NCI-H345 (cell line): ENCODE measurements around the gene PEX16.

Experiments used
- DNase-seq: peaks from one replicate; lab custom pipeline; 2025; lab: John Stamatoyannopoulos, UW

Gene PEX16

DNA sequence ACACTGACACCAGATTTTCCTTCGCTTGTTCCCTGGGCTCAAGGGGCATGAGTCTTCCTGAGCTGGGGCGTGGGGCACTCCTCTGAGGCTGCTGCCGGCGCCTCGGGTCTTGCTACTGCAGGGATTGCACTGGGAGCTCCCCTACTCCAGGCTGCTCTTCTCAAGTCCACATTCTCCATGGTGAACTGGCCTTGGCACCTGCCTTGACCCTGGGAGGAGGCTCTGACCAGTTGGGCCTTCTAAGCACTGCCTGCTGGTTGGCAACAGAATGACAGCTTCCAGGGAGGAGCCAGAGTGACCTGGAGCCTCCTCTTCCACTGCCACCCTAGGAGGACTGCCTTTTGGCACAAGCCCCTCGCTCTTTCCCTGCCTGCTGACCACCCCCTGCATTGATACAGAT, 20.1 kb downstream of the PEX16 start:
- DNase-seq, result no peak

DNA sequence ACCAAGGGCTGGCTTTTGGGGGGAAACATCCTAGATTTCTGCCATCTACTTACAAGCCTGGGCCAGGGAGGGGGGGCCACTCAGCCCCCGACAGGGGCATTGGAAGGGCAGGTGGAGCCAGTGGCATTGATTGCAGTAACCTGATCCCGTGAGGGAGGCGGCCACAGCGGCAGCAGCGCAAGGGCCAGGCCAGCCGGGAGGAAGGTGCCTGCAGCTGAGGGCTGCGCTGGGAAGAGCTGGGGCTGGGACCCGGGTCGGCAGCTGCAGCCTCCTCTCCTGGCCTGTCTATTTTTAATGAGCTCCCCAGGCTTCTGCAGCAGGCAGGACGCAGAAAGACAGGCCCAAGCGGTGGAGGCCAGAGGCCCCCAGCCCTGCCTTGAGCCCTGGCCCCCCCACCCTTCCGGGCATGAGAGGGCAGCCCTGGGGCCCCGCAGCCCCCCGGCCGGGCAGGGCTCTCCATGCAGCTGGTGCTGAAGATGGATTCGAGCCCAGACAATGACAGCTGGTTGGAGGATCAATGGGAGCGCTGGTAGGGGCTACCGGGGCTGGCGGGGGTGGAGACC, 21.2 kb downstream of the PEX16 start:
- DNase-seq, result peak; percentile 84

DNA sequence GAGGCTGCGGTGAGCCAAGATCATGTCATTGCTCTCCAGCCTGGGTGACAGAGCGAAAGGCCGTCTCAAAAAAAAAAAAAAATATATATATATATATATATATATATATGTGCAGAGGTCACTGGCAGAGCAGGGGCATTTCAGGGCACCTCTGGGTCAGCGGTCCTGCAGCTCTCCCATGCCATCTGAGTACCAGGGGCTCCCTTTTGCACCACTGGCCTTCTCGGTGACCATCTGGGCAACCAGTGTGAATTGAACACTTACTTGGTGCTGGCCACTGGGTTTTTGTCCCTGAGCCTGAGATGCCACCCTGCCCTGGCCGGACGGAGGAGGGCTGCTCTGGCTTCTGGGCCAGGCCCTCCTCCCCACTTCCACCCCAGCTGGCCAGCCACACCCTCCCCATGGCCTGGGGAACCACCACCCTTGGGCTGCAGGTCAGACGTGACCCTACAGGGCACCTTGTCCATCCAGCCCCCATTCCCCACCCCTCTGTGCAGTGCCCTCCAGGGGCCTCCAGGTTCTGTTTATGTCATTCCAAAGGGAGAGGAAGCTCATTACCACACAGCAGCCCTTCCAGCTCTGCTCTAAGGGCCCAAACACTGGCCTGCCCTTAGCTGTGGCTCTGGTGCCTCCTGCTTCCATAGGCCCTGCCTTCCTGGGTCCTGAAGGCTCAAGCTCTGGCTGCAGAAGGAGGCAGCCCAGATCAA, 22.0 kb downstream of the PEX16 start:
- no peak for DNase-seq

DNA sequence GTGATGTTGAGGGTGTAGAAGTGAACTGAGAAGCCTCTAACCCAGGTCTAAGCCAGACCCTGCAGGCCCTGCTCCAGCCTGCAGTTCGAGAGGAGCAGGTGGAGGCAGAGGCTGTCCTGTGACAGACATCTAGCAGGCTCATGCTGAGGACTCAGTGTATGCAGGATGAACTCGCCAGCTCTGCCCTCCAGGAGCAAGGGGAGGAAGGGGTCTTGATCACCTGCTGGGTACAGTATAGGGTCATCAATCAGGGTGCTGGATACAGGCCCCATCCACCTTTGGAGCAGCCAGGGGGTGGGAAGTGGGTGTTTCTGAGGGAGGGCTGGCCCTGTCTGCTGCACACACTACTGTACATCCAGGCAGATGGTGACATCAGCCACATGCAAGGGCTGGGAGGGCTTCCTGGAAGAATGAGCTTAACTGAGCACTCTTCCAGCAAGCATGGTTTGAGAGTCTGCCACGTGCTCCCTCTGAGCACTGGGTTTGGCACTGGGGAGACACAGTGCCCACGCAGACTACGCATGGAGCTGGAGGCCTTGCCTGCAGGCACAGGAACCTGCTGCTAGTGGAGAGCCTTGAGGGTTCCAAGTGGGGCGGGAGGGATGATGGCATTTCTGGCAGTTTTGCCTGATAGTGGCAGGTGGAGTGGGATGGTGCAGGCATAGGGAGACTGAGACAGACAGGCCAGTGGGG, 23.0 kb downstream of the PEX16 start:
- no peak for DNase-seq

DNA sequence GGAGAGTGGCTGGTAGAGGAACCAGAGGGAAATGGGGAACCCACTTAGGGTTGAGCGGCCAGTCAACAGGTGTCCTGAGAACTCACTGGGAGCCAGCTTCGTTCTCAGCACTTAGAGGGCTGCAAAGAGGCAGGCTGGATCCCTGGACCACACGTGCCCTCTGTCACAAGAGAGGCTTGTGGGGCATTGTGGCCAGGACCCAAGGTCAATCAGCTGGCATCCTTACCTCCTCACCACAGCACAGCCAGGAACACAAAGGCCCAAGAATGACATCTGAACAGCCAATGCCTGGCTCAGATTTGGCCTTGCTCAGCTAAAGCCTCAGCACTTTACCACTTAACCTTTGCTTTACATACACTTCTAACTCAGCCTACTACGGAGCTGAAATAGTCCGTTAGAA, 24.8 kb downstream of the PEX16 start:
- no peak for DNase-seq

DNA sequence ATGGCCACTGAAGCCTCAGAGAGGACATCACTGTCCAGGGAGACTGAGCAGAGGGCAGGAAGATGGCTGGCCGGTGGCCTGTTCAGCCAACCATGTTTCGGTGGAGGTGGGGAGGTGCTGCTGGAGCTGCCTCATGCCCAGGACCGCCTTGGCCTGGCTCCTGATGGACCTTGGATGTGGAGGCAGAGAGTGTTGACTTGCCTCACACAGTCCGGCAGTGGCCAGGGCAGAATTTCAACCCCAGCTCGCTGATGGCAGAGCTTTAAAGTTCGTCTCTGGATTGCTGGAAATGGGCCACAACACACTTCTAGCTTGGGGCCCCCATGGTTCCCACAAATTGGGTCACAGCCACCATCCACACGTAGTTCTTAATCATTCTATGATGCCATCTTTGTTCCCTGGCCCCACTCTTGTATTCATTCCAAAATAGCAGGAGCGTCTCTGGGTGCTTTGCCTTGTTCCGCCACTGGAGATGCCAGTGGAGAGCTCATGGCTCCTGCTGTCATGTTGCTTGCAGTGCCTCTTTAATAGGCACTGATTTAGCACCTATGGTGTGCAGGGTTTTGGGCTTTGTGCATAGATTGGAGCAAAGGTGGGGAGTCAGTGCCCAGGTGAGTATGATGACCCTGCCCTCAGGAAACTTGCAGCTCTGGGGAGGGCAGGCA, 26.7 kb downstream of the PEX16 start:
- no peak for DNase-seq

DNA sequence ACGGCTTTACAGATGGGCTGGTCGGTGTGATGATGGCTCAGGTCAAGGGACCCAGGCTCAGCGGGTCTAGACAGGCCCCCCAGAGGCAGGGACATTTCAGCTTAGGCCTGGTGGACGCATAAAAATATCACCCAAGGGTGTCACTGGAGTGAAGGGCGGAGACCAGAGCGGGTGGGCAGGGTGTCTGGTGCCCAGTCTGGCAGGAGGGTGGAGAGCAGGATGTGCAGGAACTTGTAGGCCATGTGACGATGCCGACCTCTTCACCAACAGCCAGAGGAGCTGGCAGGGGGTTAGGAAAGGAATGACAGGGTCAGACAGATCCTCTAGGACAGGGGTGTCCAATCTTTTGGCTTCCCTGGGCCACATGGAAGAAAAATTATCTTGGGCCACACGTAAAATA, 27.7 kb downstream of the PEX16 start:
- no peak for DNase-seq

DNA sequence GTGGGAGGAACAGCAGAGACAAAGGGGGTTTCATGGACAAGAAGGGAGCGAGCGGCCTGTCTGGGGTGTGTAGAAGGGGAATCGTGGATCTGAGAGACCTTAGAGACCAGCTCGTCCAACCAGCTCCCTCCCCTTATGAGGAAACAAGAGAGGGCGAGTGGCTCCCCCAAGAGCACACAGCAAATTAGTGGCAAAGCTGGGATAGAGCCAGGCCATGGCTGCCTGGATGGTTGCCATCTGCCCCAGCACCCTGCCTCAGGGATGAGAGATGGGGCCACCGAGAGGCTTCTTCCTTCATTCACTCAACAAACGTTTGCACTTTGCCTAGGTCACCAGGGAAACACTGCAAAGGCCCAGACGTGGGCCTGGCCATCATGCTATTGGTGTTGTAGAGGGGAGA, 28.1 kb downstream of the PEX16 start:
- no peak for DNase-seq

DNA sequence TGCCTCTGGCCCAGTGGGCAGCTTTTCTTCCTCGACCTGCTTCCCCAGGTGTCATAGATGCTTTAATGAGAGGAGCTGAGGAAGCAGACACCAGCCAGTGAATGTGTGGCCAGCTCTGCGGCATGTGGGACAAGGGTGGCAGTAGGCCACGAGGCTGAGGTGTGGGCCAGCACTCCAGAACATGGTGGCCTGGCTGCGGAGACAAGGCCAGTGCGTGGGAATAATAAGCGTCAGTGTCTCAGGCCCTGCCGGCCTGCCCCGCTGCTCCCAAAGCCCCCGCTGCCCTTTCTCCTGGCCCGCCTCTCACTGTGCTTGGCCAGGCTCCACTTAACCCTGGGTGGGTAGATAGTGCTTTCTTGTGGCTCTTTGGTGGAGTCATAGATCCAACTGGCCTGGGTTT, 30.1 kb downstream of the PEX16 start:
- no peak for DNase-seq

DNA sequence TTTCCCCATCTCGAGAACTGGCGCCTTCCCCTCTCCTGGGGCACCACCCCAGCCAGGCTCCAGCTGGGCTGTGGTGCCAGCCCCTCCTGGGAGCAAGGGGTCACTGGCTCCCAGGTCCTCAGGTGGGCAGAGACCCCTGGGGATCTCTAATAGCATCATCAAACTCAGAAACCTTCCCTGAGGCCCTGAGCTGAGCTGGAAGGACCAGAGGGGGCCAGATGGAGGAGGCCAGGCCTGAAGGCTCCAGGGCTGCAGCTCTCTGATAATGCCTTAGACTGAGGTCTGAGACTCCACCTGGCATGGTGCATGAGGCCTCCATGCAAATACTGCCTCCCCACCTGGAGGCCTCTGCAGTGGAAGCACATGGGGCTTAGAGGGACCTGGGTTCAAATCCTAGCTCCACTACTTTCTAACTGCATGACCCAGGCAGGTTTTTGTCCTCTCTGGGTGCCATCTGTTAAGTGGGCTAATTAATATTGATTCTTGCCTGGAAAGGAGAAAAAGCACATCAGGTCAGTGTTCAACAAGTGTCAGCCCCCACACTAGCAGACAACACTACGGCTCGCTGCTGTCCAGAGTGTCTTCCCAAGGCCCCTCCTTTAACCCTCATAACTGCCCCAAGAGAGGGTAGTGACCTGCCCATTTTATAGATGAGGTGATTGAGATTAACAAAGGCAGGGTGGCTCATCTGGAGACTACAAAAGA, 30.7 kb downstream of the PEX16 start:
- DNase-seq, result no peak

DNA sequence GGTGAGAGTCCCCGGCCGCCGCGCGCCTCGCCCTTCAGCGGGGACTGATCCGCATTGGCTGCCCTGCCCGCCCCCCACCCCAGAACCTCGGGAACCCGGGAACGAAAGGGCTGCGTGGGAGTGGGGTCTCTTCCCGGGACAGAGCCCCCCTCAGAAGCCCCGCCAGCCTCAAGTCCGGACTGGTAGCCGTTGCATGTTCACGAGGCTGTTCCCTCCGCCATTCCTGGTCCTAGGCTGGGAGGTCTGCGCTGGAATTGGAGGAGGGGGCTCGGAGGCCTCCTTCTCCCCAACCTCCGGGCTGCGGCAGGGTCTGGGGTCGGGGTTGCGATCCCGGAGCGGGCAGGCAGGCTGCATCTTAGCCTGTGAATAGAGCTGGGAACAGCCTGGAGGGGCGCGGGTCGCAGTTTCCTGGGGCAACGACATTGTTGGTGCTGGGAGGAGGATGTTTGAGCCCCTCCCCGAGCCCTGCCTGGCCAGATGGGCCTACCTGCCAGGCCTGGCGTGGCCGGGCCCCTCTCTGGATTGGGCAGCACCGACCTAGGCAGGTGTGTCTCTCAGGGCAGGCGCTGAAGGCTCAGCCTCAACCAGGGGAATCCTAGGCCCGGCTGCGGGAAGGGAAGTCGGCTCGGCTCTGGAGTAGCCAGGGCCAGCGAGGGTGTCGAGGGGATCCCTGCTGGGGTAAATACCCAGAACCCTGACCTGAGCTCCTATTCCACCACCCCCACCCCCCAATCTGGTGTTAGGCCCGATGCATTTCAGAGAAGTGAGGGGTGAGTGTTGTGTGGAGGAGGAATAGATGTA, 31.6 kb downstream of the PEX16 start:
- peak; percentile 18 for DNase-seq

DNA sequence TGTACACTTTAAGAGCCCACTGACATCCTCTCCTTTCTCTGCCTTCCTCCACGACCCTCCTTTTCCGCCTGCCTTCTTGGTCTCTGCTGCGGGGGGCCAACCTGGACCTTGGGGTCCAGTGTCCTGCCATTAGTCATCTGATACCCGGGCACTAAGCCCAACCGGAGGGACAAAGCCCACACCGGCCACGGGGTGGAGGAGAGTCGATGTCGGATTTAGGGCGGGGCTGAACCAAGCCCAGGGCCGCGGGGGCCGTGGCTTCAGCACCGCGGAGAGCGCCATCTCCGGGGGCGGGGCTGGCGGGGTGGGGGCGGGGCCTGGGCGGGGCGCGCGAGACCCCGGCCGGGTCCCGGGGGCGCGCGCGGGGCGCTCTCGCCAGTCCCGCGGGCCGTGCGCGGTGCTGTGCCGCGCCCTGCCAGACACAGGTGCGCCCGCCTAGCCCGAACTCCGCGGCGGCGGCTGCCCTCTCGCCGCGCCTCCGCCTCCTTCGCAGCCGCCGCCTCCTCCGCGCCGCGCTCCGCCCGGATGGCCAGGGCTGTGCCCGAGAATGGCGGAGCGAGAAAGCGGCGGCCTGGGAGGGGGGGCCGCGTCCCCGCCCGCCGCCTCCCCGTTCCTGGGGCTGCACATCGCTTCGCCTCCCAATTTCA, 32.3 kb downstream of the PEX16 start, which contains the start of gene MAPK8IP1:
Gene MAPK8IP1 (plus strand): TSS at position 378 of the 647 bp plus-strand sequence. CDS start 170 bp downstream, at position 548.
- peak; percentile 73 for DNase-seq

DNA sequence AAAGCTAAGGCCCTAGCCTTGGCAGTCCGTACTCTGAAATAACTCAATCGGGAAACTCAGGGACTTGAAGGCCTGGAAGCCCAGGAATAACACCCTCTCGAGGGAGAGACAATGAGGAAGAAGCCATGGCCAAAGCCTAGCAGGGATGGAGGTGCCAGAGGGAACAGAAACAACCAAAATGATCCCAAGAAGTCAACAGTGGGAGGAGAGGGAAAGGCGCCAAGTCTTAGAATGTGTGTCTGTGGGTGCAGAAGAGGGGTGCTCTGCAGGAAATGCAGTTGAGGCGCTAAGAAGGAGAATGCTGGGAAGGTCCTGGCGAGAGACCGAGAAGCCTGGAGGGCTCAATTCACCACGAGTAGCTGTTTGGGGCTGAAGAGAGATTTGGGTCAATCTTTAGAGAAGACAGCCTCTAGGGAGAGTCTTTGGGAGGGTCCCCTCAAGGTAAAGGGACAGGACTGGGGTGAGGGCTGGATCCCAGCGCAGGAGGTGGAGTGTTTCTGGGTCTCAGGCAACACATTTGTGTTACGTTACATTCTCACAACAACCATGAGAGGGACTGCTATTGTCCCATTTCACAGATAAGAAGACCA, 33.0 kb downstream of the PEX16 start:
- DNase-seq, result no peak

DNA sequence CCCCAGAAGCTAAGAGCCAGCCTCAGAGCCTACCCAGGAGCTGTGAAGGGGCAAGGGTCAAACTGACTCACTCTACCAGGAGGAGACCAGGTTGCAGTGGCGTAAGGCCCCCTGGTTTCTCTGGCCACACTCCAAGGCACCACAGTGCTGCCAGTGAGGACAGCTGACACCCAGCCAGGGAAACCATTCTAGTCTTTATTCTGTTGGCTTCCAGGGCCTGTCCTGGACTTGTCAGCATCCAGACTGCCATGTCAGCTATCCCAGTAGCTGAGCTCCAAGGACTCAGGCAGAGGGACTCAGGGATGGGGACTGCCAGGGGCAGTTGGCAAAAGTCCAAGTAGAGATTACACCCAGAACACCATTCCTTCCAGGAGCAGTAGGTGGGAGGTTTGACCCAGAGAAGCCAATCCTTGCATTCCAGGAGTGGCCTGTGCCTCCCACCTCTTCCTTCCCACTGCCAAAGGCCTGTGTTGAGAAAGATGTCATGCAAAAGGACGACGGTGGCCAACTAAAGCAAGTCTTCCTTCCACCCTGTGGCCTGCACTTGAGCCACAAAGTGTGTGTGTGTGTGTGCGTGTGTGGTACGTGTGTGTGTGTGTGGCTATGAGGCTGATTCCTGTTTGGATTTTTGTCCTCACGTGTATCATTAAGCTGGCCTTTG, 35.8 kb downstream of the PEX16 start:
- no peak for DNase-seq

DNA sequence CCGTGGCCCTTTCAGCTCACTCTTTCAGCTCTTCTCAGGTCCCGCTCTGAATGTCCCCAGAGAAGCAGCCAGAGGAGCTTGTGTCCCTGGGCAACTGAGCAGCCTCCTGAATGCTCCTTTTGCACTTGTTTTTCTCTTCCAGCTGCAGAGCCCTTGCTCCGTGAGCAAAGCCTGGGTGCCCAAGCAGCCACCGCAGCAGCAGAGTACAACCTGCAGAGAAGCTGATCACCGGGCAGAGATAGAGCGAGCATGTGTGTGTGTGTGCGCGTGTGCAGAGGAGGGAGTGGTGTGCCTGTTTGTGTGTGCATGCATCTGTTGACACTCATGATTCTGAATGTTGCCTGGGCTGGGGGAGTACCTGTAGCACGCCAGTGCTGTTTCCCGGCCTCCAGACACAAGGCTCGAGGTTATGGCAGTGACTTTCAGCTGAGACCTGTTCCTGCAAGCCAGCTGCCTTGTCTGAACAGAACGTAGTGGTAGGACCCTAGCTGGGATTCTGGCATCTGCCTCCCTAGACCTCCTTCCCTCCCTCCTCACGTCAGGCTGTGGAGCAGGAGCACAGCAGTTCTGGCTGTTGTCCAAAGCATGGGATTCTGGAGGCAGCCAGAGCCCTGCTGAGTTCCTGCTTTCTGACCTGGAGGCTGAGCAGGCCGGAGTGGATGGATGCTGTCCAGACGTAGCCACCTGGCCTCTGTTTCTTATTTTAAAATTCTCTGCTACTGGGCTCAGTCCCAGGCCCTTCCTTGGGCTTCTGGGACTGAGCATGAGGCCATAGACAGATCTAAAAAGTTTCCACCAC, 36.7 kb downstream of the PEX16 start:
- no peak for DNase-seq

DNA sequence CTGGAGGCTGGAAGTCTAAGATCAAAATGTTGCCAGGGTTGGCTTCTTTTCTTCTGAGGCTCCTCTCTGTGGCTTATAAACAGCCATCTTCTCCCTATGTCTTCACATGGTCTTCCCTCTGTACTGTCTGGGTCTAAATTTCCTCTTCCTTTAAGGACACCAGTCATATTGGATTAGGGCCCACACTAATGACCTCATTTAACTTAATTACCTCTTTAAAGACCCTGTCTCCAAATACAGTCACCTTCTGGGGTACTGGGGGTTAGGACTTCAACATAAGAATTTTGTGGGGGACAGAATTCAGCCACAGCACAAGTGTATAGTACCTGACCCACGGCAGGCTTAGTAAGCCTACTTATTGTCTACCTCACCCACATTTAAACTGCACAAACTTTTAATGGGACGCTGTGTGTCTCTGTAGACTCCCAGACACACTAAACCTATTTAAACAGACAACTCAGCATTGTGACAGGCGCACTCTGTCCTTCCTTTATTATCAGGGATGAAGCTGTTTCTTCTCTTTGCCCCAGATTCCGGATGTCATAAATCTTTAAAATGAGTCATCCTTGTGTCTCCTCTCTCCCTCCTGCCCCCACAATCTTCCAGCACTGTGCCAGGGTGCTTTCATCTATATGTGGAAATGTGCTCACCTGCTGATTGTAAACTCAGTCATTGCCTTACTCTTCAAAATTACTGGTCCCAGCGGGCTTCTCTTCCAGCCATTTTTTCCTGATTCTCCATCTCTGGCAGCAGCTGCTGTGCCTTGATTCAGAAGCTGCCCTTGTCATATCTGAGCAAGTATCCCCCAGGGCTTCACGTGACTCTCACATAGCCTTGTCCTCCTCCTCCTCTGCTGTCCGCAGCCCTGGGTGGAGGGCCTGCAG, 37.6 kb downstream of the PEX16 start:
- no peak for DNase-seq

DNA sequence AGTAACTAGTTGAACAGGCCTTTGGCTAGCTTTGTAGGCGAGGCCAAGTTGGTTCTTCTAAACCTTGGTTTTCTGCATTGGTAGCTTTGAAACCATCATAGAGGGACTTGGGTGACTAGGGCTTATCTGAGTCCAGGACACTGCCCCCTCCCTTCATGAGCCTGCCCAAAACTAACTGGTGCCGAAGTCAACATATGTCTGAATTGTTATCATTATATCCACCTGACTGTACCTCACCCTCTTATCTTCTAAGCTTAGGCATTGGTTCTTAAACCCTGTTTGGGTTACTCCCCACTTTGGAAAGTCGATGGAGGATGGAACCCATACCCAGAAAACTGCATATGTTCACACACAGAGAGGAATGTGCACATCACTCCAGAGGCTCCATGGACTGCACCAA, 39.8 kb downstream of the PEX16 start:
- DNase-seq, result no peak

DNA sequence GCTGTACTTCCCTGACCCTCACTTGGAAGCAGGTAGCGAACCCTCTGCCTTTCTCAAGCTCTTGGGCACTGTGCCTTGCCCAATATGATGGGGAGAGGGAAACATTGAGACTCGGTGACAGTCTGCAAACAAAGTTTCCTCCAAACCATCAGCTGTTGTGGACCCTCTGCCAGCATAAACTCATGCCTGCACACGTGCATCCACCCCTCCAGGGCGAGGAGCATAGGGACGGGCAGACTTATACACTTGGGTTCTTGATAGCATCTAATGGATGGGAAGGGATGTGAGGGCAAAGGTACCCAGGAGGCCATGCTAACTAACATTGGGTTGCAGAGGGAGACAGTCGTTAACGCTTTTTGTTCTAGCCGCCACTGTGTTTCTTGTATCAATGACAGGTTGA, 40.5 kb downstream of the PEX16 start:
- DNase-seq, result no peak
